Measurements from ENCODE around the gene CDH26. TPM values are rescaled to one million over a fixed set of nuclear protein-coding genes. Genes with fewer than 3 reads are reported as not detected.

Gene CDH26
- total and polyA plus RNA-seq, 2 donors (not counting 3 experiments of a cell fraction or from before 2014, with no cell fraction given): 0.01 TPM; not detected in 1

GRCh38 chr20:60060593-60060992 is 102.4 kb downstream of the CDH26 start:
- no peaks in the 10 kb centered on the region for H3K9me1 ChIP-seq (replicated peaks; ENCODE audit: control insufficient read depth, extremely low read depth, insufficient read depth, low read length)
- CTCF ChIA-PET: no interaction called here
- no peak overlapping the region for H3K27ac ChIP-seq (ENCODE audit: insufficient read depth, low read depth, low read length)
- TF ChIP-seq MAX (IDR thresholded peaks at IDR 0.05; ENCODE audit: insufficient read depth, insufficient read length): no peak
- TF ChIP-seq CTCF (IDR thresholded peaks at IDR 0.05; ENCODE audit: extremely low read depth in 1 of 2, insufficient read depth in 1 of 2, low read depth in 1 of 2, low read length in 2 of 2): no peak
- no peak for TF ChIP-seq GATA2 (IDR thresholded peaks at IDR 0.05; ENCODE audit: insufficient read depth, insufficient read length, low read depth, low read length)
- no peak for TF ChIP-seq FOS (IDR thresholded peaks at IDR 0.05; ENCODE audit: borderline replicate concordance, insufficient read depth, low read length)
- TF ChIP-seq MYC (IDR thresholded peaks at IDR 0.05; ENCODE audit: low read depth, low read length): no peak
- TF ChIP-seq JUN (IDR thresholded peaks at IDR 0.05; ENCODE audit: borderline replicate concordance, insufficient read depth, insufficient read length, low read depth): no peak
- no peak for TF ChIP-seq EZH2 (IDR thresholded peaks at IDR 0.05; ENCODE audit: borderline replicate concordance, low read depth, low read length, severe bottlenecking)
- no peak for TF ChIP-seq POLR2A (IDR thresholded peaks at IDR 0.05; ENCODE audit: low read depth, low read length)
- no peak for TF ChIP-seq POLR2AphosphoS5 (IDR thresholded peaks at IDR 0.05; ENCODE audit: insufficient read depth, low read depth, low read length)
- H3K27me3 ChIP-seq (ENCODE audit: control insufficient read depth in 2 of 2, insufficient read depth in 2 of 2, low read length in 2 of 2): no peaks in the 10 kb centered on the region
- H3K36me3 ChIP-seq (ENCODE audit: control insufficient read depth in 2 of 2, extremely low read depth in 1 of 2, insufficient read depth in 2 of 2, low read length in 2 of 2): no peaks in the 10 kb centered on the region
- H3K4me2 ChIP-seq (ENCODE audit: insufficient read depth, low read length): no peak overlapping the region
- POLR2A ChIA-PET: no interaction called here
- dilution Hi-C loops (cut with MboI; ENCODE audit: extremely low pct_ligation_motif_present, low sequenced_read_pairs): no loop called here
- H3K9me3 ChIP-seq (replicated peaks; ENCODE audit: control insufficient read depth, insufficient read depth, low read length): peaks cover 2% of the 10 kb centered on the region
- H3K4me1 ChIP-seq (ENCODE audit: control insufficient read depth, extremely low read depth, insufficient read depth, low read length): no peaks in the 10 kb centered on the region
- BruUV-seq (replicated peaks): no TSS peak
- H2AFZ ChIP-seq (ENCODE audit: low read depth, low read length): no peak overlapping the region
- no peaks in the 10 kb centered on the region for H4K20me1 ChIP-seq (replicated peaks; ENCODE audit: control insufficient read depth, extremely low read depth, insufficient read depth, low read length)
- FAIRE-seq: no peak
- H3K9ac ChIP-seq (replicated peaks; ENCODE audit: extremely low read depth, insufficient read depth, low read length): no peak overlapping the region
- no peak overlapping the region for H3K4me3 ChIP-seq (replicated peaks in 1 of 3; ENCODE audit: insufficient read depth in 1 of 3, low read depth in 1 of 3, low read length in 3 of 3)
- no peak for DNase-seq (ENCODE audit: low read depth, low spot score)
- intact Hi-C loops (cut with micrococcal nuclease): no loop called here
- H3K79me2 ChIP-seq (ENCODE audit: control insufficient read depth, insufficient read depth, low read length): no peaks in the 10 kb centered on the region

All from endothelial cell of umbilical vein (primary cell).